Measurements from ENCODE around the gene GNA12.
"Not testable (repeated sequence)": the region's sequence is repeated elsewhere in the genome, so short reads cannot be mapped to it uniquely, and the experiment has no call there.

GNA12 gene

DNA sequence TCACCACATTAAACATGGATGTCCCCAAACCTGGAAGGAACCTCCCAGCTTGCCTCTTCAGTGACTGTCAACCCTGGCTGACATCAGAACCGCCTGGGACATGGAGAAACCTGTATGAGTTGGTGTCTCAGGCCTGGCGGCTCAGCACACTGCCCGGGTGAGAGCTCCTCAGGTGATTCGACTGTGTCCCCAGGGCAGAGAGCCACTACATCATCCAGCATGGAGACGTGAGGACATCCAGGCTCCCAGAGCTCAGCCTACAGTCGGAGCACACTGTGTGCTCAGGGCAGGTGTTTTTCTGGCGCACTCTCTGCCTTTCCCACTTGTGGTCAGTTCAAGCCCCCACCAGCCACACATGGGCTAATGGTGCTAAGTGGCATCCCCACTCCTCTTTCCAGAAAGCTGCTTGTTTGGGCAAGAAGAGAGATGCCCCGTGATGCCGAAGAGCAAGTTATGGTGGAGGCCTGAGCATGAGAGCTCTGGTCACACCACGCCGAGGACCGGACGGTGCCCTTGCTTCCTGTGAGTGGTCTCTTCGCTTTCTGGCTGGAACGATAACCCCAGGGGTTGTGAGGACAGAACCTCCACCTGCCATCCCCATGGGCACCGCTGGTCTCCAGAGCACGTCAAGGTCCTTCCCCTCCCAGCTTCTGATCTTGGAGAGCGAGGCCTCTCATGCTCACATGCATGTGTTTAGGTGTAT lies 117.6 kb downstream of the GNA12 start:
- DNase-seq = no peak
- no peaks in the 10 kb centered on the region for H3K9me3 ChIP-seq (replicated peaks; ENCODE audit: insufficient read depth, low read length)
- no peaks in the 10 kb centered on the region for H3K27me3 ChIP-seq (replicated peaks; ENCODE audit: insufficient read depth, low read length)
- no peak overlapping the region for H3K27ac ChIP-seq (ENCODE audit: low read length)
- no peaks in the 10 kb centered on the region for H4K20me1 ChIP-seq (ENCODE audit: insufficient read depth, low read length)
- H3F3A ChIP-seq (ENCODE audit: insufficient read depth, low read length) = no peaks in the 10 kb centered on the region
- no peaks in the 10 kb centered on the region for H3K9me2 ChIP-seq (replicated peaks; ENCODE audit: insufficient read depth, low read length)
- no peak overlapping the region for H3K4me2 ChIP-seq (ENCODE audit: low read depth, low read length)
- no peak overlapping the region for H3K4me3 ChIP-seq (ENCODE audit: low read length)
- no peaks in the 10 kb centered on the region for H3K36me3 ChIP-seq (replicated peaks; ENCODE audit: insufficient read depth, low read length)
- H2AFZ ChIP-seq (ENCODE audit: low read length) = no peak overlapping the region
- H3K4me1 ChIP-seq (ENCODE audit: low read length) = no peaks in the 10 kb centered on the region
- no peaks in the 10 kb centered on the region for H3K79me2 ChIP-seq (ENCODE audit: low read length)
- H3K9ac ChIP-seq (ENCODE audit: low read length) = no peak overlapping the region
- TF ChIP-seq, protein P1, sequence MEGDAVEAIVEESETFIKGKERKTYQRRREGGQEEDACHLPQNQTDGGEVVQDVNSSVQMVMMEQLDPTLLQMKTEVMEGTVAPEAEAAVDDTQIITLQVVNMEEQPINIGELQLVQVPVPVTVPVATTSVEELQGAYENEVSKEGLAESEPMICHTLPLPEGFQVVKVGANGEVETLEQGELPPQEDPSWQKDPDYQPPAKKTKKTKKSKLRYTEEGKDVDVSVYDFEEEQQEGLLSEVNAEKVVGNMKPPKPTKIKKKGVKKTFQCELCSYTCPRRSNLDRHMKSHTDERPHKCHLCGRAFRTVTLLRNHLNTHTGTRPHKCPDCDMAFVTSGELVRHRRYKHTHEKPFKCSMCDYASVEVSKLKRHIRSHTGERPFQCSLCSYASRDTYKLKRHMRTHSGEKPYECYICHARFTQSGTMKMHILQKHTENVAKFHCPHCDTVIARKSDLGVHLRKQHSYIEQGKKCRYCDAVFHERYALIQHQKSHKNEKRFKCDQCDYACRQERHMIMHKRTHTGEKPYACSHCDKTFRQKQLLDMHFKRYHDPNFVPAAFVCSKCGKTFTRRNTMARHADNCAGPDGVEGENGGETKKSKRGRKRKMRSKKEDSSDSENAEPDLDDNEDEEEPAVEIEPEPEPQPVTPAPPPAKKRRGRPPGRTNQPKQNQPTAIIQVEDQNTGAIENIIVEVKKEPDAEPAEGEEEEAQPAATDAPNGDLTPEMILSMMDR (IDR thresholded peaks at IDR 0.05; ENCODE audit: low read length) = no peak
- TF ChIP-seq EZH2 (optimal IDR thresholded peaks at IDR 0.05; ENCODE audit: low read depth, low read length) (no peak), EZH2phosphoT487 (IDR thresholded peaks at IDR 0.05; ENCODE audit: low read length) (no peak)

DNA sequence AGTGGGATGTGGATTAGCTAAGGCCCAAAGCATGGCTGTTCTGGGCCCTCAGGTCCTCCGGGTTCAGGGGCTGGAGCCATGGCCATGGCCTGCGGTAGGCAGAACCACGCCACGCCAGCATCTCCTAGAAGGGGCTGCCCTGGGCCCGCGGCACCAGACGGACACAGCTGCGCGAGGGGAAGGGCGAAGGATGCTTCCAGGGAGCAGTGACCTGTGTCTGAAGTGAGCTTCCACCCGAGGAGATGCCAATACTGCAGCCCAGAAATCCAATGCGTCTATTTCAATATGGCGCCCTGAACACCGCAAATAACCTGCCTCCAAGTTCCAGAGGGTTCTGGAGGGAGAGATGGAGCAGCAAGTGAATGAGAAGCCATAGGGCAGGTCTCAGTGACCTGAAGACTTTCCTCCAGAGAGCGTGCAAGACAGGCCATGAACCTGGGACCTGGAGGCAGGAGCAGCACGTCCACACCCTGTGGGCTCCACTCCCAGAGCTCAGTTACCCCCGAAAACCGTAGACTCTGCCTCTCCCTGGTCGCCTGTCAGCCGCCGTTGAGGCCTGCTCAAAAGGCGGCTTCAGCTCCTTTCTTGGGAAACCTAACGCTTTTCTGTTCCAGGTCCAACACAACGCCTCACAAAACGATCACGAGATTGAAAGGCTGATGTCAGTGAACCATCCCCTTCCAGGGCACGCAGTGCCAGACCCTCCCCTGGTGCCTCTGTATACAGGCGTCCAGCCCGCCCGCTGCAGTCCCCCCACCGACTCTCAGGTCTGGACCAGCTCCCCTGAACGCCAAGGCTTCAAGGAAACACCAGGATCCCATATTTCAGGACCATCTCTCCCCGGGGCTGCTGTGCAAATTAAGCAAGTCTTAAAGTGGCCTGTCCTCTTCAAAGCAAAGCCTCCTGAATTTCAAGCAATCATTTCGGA lies 118.7 kb downstream of the GNA12 start:
- Histone ChIP-seq H3K27ac (ENCODE audit: low read length) (no peak overlapping the region), H3K4me1 (ENCODE audit: low read length) (no peaks in the 10 kb centered on the region), H3K79me2 (ENCODE audit: low read length) (no peaks in the 10 kb centered on the region), H3K9me2 (replicated peaks; ENCODE audit: insufficient read depth, low read length) (no peaks in the 10 kb centered on the region), H2AFZ (ENCODE audit: low read length) (no peak overlapping the region), H4K20me1 (ENCODE audit: insufficient read depth, low read length) (no peaks in the 10 kb centered on the region), H3K4me2 (ENCODE audit: low read depth, low read length) (no peak overlapping the region), H3K4me3 (ENCODE audit: low read length) (no peak overlapping the region), H3K27me3 (replicated peaks; ENCODE audit: insufficient read depth, low read length) (no peaks in the 10 kb centered on the region), H3K9me3 (replicated peaks; ENCODE audit: insufficient read depth, low read length) (no peaks in the 10 kb centered on the region), H3F3A (ENCODE audit: insufficient read depth, low read length) (no peaks in the 10 kb centered on the region), H3K9ac (ENCODE audit: low read length) (no peak overlapping the region), H3K36me3 (replicated peaks; ENCODE audit: insufficient read depth, low read length) (no peaks in the 10 kb centered on the region)
- DNase-seq = no peak
- TF ChIP-seq, protein P1 (IDR thresholded peaks at IDR 0.05; ENCODE audit: low read length) = no peak
- TF ChIP-seq EZH2phosphoT487 (IDR thresholded peaks at IDR 0.05; ENCODE audit: low read length) (no peak), EZH2 (optimal IDR thresholded peaks at IDR 0.05; ENCODE audit: low read depth, low read length) (no peak)

DNA sequence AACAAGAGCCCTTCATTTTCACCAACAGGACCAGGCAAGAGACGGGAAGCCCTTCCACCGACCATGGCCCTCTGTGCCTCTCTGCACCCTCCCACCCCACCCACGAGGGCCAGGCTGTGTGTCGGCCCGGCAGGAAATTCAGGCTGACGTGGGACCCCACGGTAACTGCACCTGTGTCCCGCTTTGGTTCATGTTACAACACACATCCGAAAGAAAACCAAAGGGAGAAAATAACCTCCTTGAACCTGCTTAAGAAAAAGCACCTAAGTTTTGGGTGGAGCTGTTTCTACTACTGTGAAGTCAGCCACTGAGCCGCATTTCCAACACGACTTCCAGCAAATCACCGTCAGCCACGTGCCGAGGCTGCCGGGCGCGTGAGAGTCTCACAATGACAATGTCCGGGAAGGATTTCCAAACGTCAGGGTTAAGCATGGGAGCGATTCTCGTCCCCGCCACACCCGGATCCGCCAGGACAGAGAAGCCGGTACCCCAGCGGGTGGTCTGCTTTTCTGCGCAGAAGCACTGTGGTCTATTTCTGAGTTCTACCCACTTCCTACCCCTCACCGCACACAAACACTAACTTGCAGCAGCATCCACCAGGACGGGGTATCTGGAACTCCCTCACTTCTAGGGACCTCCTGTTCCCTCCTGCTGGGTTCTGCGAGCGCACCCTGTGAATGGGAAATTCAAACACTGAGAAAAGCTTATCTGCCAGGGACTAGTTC lies 119.5 kb downstream of the GNA12 start:
- Histone ChIP-seq H3K9ac (ENCODE audit: low read length) (no peak overlapping the region), H3K36me3 (replicated peaks; ENCODE audit: insufficient read depth, low read length) (no peaks in the 10 kb centered on the region), H3K4me3 (ENCODE audit: low read length) (no peak overlapping the region), H3K4me2 (ENCODE audit: low read depth, low read length) (no peak overlapping the region), H2AFZ (ENCODE audit: low read length) (no peak overlapping the region), H3K9me3 (replicated peaks; ENCODE audit: insufficient read depth, low read length) (no peaks in the 10 kb centered on the region), H3K79me2 (ENCODE audit: low read length) (no peaks in the 10 kb centered on the region), H3K4me1 (ENCODE audit: low read length) (no peaks in the 10 kb centered on the region), H3K27me3 (replicated peaks; ENCODE audit: insufficient read depth, low read length) (no peaks in the 10 kb centered on the region), H4K20me1 (ENCODE audit: insufficient read depth, low read length) (no peaks in the 10 kb centered on the region), H3K27ac (ENCODE audit: low read length) (no peak overlapping the region), H3F3A (ENCODE audit: insufficient read depth, low read length) (no peaks in the 10 kb centered on the region), H3K9me2 (replicated peaks; ENCODE audit: insufficient read depth, low read length) (no peaks in the 10 kb centered on the region)
- TF ChIP-seq EZH2phosphoT487 (IDR thresholded peaks at IDR 0.05; ENCODE audit: low read length) (no peak), EZH2 (optimal IDR thresholded peaks at IDR 0.05; ENCODE audit: low read depth, low read length) (no peak)
- TF ChIP-seq, protein P1 (IDR thresholded peaks at IDR 0.05; ENCODE audit: low read length) = no peak
- no peak for DNase-seq

DNA sequence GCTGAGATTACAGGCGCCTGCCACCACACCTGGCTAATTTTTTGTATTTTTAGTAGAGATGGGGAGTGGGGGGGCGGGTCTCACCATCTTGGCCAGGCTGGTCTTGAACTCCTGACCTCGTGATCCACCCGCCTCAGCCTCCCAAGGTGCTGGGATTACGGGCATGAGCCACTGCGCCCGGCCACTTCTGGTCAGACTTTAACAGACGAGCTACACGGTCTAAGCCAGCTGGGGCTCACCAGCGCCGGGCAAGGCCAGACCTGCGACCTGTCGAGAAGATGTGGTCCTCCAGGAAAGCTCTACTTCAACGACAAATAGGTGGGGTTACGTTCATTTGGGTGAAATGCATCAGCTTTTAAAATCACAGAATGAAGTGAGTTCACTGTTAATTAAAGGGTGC lies 120.1 kb downstream of the GNA12 start:
- not testable (repeated sequence) for H3K27ac ChIP-seq (ENCODE audit: low read length); H3K36me3 ChIP-seq (replicated peaks; ENCODE audit: insufficient read depth, low read length); H3K4me3 ChIP-seq (ENCODE audit: low read length); H3F3A ChIP-seq (ENCODE audit: insufficient read depth, low read length); H3K9me2 ChIP-seq (replicated peaks; ENCODE audit: insufficient read depth, low read length); H3K79me2 ChIP-seq (ENCODE audit: low read length); H3K27me3 ChIP-seq (replicated peaks; ENCODE audit: insufficient read depth, low read length); DNase-seq; H3K9me3 ChIP-seq (replicated peaks; ENCODE audit: insufficient read depth, low read length); H4K20me1 ChIP-seq (ENCODE audit: insufficient read depth, low read length); H3K4me2 ChIP-seq (ENCODE audit: low read depth, low read length); H3K4me1 ChIP-seq (ENCODE audit: low read length); H2AFZ ChIP-seq (ENCODE audit: low read length); H3K9ac ChIP-seq (ENCODE audit: low read length)

All from MM.1S (cell line).